ENCODE results near the gene INHA.

INHA gene

DNA sequence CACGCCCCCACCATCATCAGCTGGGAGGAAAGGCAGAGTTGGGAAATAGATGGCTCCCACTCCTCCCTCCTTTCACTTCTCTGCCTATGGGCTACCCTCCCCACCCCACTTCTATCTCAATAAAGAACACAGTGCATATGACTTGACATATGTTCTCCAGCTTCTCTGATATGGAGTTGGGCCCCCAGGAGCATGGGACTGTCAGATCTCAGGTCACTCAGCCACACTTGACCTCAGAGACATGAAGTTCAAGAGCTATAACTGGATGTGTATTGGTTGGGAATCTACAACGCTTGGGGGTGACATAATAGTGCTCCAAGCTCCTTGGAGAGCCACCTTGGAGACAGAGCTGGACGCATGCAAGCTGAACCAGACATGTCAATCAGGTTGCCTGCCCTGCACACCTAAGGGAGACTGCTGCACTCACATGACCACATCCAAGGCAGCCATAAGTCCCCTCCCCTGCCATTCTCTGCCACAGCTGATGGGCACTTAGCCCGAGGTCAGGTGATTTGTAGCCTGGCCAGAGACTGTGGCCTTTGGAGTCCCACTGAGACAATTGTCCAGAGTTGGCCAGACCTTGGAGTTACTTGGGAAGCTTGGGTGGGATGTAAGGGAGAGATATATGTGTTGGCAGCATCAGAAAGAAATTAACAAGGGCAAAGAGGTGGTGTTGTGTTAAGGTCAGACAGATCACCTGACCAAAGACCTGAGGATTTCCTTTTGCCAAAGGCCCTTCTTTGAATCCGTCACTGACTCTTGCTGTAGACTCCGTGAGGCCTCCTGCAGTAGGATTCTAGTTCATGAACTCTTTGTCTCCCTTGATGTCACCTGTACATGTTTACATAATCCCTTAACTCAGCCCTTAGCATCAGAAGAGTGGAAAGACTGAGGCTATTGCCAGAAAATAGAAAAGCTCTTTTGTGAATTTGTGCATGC, 3.7 kb downstream of the INHA start:
- no peak for DNase-seq

GRCh38 chr2:219576505-219577388, 4.6 kb downstream of the INHA start:
- DNase-seq: no peak

DNA sequence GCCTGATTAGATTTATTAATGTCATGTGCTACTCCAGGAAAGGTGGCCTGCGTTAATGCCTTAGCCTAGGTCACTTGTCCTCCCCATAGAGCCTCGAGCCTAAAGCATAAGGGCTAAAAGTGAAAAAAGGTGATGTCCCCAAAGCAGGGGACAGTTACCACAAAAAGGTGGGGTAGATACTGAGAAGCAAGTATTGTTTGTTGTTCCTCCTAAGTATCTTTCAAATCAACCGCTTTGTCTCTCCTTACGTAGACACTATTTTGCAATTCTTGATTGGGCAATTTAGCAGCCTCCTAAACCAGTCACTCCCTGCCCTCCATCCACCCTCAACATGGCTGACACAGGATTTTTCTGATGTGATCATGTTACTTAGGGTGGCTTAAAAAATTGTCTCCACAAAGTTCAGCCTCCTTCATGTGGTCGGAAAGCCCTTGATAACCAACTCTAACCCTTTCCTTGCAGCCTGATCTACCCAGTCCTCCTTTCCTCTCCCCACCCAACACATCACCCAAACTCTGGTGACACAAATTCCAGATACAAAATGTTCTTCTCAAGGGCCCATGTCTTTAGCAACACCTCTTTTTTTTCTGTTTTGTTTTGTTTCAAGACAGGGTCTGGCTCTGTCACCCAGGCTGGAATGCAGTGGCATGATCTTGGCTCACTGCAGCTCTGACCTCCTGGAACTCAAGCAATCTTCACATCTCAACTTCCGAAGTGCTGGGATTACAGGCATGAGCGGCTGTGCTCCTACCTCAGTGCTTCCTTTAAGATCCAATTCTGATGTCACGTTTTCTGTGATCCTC, 6.9 kb downstream of the INHA start:
- no peak for DNase-seq

DNA sequence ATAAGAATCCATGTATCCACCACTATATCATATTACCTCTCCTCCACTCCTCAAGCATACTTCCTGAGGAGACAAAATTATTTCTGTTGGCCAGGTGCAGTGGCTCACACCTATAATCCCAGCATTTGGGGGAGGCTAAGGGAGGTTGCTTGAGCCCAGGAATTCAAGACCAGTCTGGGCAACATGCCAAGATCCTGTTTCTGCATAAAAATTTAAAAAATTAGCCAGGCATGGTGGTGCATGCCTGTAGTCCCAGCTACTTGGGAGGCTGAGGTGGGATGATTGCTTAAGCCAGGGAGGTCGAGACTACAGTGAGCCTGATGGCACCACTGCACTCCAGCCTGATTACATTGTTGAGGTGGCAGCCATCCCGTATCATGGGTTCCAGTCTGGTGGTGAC, 9.2 kb downstream of the INHA start:
- DNase-seq: no peak

DNA sequence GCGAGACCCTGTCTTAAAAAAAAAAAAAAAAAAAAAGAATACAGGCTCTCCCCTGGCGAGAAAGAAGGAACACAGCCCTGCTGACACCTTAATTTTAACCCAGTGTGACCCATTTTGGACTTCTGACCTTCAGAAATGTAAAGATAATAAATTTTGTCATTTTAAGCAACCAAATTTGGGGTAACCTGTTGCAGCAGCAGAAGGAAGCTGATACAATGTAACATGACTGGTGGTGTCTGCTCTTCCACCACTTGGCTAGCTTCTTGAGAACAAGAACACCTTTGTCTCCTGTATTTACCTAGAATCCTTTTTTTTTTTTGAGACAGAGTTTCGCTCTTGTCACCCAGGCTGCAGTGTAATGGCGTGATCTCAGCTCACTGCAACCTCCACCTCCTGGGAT, 19.0 kb downstream of the INHA start:
- no peak for DNase-seq

GRCh38 chr2:219592736-219593135, 20.6 kb downstream of the INHA start:
- no peak for DNase-seq

- DNase-seq: no peak
Measured at GRCh38 chr2:219593154-219593553, 21.0 kb downstream of the INHA start.

DNA sequence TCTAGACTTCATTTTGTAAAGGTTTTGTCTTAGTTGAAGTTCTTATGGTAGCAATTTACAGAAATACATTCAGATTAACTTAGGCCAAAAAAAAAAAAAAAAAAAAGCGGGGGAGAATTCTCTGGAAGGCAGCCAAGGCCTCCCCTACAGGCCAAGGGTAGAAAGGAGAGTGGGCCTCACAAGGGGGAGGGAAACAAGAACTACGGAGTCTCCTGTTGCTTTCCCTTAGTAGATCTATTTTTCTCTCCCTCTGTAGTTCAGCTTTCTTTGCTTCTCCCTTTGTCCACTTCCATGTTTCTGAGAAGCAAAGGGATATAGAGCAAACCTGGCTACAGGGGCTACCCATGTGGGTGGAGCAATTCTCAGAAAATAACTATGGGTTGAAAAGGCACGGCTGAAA, 23.1 kb downstream of the INHA start:
- DNase-seq: no peak

- DNase-seq: no peak
Measured at GRCh38 chr2:219596954-219597551, 24.9 kb downstream of the INHA start.

GRCh38 chr2:219597552-219598307, 25.6 kb downstream of the INHA start, which contains the start of gene STK11IP:
Gene STK11IP, plus strand, starts transcription at chr2:219597857. Its CDS starts 263 bp downstream, at chr2:219598120.
- peak; percentile 88 for DNase-seq

DNA sequence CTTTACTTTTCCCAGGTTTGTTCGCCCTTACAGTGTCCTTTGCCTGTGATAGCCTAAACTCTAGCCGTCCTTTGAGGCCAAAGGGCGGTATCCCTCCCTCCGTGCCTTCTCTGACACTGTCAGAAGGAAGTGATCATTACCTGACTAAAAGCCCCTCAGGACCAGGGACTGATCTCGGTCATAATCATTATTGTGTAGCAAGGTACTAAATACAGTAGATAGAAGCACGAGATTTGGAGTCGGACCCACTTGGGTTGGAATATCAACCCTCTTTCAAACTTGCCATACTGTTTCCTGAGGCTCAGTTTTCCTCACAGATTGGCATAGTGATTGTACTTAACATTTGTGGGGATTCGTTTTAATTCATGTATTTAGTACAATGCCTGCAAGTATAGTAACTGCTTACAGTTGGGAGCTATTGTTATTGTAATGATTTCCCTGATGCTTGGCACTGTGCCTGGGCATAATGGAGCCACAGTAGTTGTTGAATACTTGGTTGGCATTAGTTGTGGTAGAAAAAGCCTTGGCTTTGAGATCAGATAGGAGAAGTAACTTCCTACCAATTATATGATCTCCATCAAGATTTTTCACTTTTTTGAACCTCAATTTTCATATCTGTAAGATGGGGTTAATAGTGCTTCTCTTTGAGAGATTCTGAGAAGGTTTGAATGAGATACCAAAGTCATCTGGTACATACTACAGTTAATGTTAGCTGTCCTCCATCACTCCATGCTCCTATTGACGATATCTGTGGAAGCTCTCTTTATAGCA, 26.4 kb downstream of the INHA start:
- DNase-seq: no peak

- no peak for DNase-seq
Measured at GRCh38 chr2:219603771-219604170, 31.7 kb downstream of the INHA start.

DNA sequence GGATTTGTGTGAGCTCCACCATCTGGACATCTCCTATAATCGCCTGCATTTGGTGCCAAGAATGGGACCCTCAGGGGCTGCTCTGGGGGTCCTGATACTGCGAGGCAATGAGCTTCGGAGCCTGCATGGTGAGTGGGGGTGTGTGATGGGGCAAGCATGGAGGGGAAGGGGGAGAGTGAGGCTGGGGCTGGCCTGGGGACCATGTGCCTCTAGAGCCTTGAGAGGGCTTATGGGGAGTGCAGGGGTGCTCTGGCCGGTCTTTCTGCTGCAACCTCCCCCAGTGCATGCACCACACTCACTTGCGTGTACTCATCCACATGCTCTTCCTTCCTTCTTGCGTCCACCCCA, 33.5 kb downstream of the INHA start:
- no peak for DNase-seq

DNA sequence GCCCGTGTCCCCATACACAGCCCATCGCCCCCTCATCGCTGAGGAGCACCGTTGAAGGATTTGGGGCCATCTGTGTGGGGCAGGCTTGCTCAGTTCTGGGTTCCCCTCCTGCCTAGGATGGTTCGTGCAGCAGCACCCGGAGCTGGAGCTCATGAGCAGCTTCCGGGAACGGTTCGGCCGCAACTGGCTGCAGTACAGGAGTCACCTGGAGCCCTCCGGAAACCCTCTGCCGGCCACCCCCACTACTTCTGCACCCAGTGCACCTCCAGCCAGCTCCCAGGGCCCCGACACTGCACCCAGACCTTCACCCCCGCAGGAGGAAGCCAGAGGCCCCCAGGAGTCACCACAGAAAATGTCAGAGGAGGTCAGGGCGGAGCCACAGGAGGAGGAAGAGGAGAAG, 35.8 kb downstream of the INHA start:
- no peak for DNase-seq

DNA sequence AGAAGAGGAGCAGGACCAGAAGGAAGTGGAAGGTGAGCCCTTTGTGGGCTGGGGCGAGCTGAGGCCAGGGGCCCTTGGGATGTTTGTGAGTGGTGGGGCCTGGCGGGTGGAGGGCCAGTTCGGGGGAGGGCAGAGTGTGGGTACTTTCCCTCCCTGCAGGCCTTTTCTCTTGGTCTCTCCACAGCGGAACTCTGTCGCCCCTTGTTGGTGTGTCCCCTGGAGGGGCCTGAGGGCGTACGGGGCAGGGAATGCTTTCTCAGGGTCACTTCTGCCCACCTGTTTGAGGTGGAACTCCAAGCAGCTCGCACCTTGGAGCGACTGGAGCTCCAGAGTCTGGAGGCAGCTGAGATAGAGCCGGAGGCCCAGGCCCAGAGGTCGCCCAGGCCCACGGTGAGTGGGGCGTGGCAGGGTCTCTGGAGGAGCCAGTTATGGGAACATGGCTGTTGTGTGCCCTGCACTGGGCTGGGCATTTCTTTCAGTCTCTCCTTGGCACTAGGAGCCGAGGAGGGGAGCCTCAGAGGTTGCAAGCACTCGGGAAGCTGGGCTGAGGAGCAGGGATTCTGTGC, 36.4 kb downstream of the INHA start:
- no peak for DNase-seq

DNA sequence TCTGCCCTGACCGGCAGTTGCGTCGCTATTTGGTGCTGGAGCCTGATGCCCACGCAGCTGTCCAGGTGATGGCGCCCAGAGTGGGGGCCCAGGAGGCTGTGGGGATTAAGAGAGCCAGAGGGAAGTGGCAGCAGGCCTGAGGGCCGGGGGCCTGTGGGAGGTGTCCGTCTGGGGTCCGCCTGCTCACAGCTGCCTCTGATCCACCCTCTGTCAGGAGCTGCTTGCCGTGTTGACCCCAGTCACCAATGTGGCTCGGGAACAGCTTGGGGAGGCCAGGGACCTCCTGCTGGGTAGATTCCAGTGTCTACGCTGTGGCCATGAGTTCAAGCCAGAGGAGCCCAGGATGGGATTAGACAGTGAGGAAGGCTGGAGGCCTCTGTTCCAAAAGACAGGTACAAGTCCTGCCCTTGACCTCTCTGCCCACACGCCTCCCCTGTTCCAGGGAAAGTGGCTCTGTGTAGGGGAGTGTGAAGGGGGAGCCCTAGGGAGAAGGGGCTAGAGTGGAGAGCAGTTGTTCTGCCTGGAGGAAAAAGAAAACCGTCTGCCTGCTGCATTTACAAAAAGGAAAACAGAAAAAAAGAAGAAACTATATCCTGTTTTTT, 37.1 kb downstream of the INHA start:
- DNase-seq: no peak

GRCh38 chr2:219611306-219611705, 39.2 kb downstream of the INHA start:
- DNase-seq: no peak

DNA sequence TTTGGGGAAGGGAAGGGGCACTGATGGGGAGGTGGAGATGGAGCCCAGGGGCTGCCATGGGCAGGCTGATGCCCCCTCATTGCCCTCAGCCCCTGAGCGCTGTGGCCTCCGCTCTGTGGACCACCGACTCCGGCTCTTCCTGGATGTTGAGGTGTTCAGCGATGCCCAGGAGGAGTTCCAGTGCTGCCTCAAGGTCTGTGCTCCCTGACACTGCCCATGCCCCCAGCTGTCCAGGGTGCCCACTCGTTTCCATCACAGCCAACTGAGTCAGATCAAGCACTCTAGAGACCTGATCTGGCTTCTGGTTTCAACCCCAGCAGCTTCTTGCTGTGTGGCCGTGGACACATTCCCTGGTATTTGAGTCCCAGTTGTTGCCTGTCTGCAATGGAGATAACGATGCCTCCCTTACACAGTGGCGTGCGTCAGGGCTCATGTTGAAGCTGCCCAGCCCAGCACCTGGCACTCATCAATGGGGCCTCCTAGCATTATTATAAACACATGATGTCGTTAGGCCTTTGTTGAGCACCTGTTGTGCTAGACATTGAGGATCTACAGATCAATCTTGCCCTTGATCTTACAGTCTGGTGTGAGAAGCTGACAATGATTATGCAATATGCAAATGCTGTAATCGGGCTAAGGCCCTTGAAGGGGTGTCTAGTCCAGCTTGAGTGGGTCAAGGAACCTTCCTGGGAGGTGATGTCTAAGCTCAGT, 39.9 kb downstream of the INHA start:
- no peak for DNase-seq

DNA sequence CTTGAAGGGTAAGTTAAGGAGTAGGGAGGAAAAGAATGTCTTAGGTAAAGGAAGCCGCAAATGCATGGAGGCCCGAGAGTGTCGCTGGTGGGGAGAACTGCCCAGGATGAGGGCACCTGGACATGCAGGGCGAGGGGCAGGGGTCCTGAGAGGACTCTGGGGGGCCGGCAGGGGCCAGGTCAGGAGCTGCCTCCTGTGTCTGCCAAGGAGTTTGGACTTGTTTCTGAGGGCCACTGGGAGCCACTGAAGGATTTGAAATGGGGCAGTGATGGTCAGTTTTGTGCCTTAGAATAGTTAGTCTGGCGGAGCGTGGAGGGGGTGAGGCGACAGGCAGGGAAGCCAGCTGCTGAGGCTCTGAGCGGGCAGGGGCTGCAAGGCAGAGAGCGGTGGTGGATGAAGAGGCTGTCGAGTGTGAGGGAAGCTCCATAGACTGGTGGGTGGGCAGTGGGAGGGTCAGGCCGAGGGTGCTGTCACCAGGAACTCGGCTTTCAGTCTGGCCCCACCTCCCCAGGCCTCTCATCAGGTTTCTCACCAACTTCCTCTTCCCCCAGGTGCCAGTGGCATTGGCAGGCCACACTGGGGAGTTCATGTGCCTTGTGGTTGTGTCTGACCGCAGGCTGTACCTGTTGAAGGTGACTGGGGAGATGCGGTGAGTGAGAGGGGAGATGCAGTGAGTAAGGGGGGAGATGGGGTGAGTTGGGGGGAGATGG, 40.6 kb downstream of the INHA start:
- peak; percentile 26 for DNase-seq

Data from CD4-positive, alpha-beta T cell treated with Interleukin-10 for 1 hour (primary cell).